ENCODE data around the gene EEF1AKMT3. TPM values are rescaled to one million over a fixed set of nuclear protein-coding genes. Genes with fewer than 3 reads are reported as not detected.

The EEF1AKMT3 gene
- total and polyA plus RNA-seq, 7 donors, result 1.6 to 11.9 (median 9.0) TPM

GRCh38 chr12:57741413-57741789, 31.0 kb upstream of the EEF1AKMT3 start:
- peak overlapping the region in 2 of 4 donors; percentile 8 to 20 for H3K4me3 ChIP-seq

DNA sequence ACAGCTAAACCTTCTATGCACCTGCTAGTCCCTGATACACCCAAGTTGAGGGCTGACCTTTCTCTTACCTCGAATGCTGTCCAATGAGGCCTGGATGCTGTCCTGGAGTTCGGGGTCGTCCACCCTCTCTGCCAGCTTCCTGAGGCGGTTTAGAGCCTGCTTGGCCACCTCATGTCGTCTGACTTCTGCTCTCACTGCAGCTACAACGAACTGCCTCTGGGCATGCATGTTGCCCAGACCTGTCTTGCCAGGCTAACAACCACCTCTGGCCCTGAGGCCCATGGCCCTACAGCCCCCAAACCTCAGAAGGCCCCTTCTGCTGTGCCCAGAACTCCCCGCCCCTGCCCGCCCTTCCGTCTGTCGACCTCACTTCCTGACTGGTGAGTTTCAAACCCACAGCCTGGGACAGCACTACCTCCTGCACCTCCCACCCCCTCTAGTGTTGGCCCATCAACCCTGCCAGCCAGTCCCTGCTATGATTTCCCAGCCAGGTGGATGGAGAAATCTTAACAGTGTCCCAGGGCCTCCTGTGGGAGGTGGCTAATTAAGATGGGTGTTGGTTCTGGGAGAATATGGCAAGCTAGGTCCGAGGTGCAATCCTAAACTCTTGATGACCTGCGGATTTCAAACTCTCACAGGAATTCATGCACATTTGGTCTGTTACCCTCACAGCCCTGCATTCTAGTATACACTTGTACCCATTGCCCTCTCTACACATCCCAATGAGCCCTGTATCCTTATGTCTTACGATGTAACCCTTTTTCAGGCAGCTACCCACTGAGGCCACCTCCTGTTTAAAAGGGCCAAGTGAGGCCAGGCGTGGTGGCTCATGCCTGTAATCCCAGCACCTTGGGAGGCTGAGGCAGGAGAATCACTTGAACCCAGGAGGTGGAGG, 30.3 kb upstream of the EEF1AKMT3 start:
- H3K27me3 ChIP-seq, result peaks cover 22 to 42% (median 22%) of the 10 kb centered on the region in 3 donors
- intact Hi-C loops (cut with DNase I), result no loop called here
- H3K9me3 ChIP-seq, result no peaks in the 10 kb centered on the region
- WGBS, 2 donors, result 31 to 41% methylated on average over 14 of the region's 14 CpGs
- peak overlapping the region in 2 of 4 donors; percentile 8 to 20 for H3K4me3 ChIP-seq
- no peak for DNase-seq
- no peak for TF ChIP-seq EP300 (IDR thresholded peaks at IDR 0.05)
- TF ChIP-seq POLR2AphosphoS5 (IDR thresholded peaks at IDR 0.05), result no peak
- no peak for TF ChIP-seq POLR2A (IDR thresholded peaks at IDR 0.05)
- TF ChIP-seq, protein P1, sequence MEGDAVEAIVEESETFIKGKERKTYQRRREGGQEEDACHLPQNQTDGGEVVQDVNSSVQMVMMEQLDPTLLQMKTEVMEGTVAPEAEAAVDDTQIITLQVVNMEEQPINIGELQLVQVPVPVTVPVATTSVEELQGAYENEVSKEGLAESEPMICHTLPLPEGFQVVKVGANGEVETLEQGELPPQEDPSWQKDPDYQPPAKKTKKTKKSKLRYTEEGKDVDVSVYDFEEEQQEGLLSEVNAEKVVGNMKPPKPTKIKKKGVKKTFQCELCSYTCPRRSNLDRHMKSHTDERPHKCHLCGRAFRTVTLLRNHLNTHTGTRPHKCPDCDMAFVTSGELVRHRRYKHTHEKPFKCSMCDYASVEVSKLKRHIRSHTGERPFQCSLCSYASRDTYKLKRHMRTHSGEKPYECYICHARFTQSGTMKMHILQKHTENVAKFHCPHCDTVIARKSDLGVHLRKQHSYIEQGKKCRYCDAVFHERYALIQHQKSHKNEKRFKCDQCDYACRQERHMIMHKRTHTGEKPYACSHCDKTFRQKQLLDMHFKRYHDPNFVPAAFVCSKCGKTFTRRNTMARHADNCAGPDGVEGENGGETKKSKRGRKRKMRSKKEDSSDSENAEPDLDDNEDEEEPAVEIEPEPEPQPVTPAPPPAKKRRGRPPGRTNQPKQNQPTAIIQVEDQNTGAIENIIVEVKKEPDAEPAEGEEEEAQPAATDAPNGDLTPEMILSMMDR (IDR thresholded peaks at IDR 0.05), result no peak
- peaks cover 0 to 36% (median 33%) of the 10 kb centered on the region in 4 donors for H3K4me1 ChIP-seq
- no peak overlapping the region for H3K27ac ChIP-seq
- H3K36me3 ChIP-seq, result peaks cover 0 to 8% (median 4%) of the 10 kb centered on the region in 4 donors

More at GRCh38 chr12:57741413-57741789, 31.0 kb upstream of the EEF1AKMT3 start:
- Histone ChIP-seq H3K27me3 (peaks cover 29 to 49% (median 29%) of the 10 kb centered on the region in 3 donors), H3K27ac (no peak overlapping the region), H3K36me3 (peaks cover 0 to 2% (median under 1%) of the 10 kb centered on the region in 4 donors), H3K4me1 (peaks cover 0 to 43% (median 40%) of the 10 kb centered on the region in 4 donors), H3K9me3 (no peaks in the 10 kb centered on the region)
- intact Hi-C loops (cut with DNase I), result no loop called here
- no peak for DNase-seq
- 35 to 75% methylated on average over 1 of the region's 1 CpG for WGBS, 2 donors
- TF ChIP-seq EP300 (IDR thresholded peaks at IDR 0.05) (no peak), POLR2A (IDR thresholded peaks at IDR 0.05) (no peak), POLR2AphosphoS5 (IDR thresholded peaks at IDR 0.05) (no peak)
- TF ChIP-seq, protein P1 (IDR thresholded peaks at IDR 0.05), result no peak

- no peaks in the 10 kb centered on the region for H3K9me3 ChIP-seq
- TF ChIP-seq EP300 (IDR thresholded peaks at IDR 0.05) (no peak), POLR2AphosphoS5 (IDR thresholded peaks at IDR 0.05) (no peak), POLR2A (IDR thresholded peaks at IDR 0.05) (no peak)
- TF ChIP-seq, protein P1 (IDR thresholded peaks at IDR 0.05), result no peak
- H3K36me3 ChIP-seq, result peaks cover 0 to 25% (median 17%) of the 10 kb centered on the region in 4 donors
- peaks cover 0 to 20% (median 17%) of the 10 kb centered on the region in 4 donors for H3K4me1 ChIP-seq
- no peak for DNase-seq
- WGBS, 2 donors, result 55 to 79% methylated on average over 2 of the region's 2 CpGs
- intact Hi-C loops (cut with DNase I), result no loop called here
- peak overlapping the region in 2 of 4 donors; percentile 90 to 99 for H3K27ac ChIP-seq
- peaks cover 5 to 25% (median 5%) of the 10 kb centered on the region in 3 donors for H3K27me3 ChIP-seq
- no peak overlapping the region for H3K4me3 ChIP-seq
These were observed 28.6 kb upstream of the EEF1AKMT3 start for GRCh38 chr12:57743769-57744168.

DNA sequence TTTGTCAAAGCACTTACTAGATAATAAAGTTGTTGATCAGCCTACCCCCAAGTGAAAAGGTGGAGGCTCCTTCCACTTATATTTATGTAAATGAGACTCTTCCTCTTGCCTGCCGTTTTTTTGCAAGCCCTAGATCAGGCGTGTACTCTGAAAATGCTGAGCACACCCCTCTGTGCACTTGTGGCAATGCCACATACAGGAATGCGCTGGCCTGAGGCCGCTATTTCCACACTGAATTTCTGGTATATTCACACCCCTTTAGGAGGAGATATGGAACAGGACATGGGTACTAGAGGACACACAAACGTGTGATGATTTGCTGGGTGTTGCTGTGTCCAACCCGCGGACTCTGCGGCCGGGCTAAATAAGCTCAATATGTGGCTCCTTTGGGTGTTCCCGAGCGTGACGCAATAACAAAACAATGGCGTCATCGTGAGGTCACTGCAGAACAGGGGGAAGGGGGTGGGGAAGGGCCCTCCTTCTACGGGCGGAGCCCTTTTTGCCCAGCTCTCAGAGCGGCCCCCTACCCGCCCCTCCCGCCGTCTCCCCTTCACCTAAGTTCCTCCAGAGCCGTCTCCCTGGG, 28.1 kb upstream of the EEF1AKMT3 start:
- peak overlapping the region; percentile 89 to 99 (median 92) for H3K27ac ChIP-seq
- intact Hi-C loops (cut with DNase I), result no loop called here
- peak overlapping the region; percentile 65 to 98 (median 72) for H3K4me3 ChIP-seq
- peaks cover under 1 to 20% (median 2%) of the 10 kb centered on the region in 3 donors for H3K27me3 ChIP-seq
- H3K9me3 ChIP-seq, result no peaks in the 10 kb centered on the region
- H3K4me1 ChIP-seq, result peaks cover 0 to 15% (median 13%) of the 10 kb centered on the region in 4 donors
- peaks cover 0 to 30% (median 20%) of the 10 kb centered on the region in 4 donors for H3K36me3 ChIP-seq
- DNase-seq, result peak; percentile 93
- 5 to 11% methylated on average over 21 of the region's 21 CpGs for WGBS, 2 donors
- no peak for TF ChIP-seq POLR2A (IDR thresholded peaks at IDR 0.05)
- TF ChIP-seq, protein P1 (IDR thresholded peaks at IDR 0.05), result no peak
- peak in 1 of 4 donors; percentile 36 for TF ChIP-seq EP300 (IDR thresholded peaks at IDR 0.05)

Measured in sigmoid colon (tissue), 7 donors.